ENCODE results near the gene CCDC122.

The CCDC122 gene

DNA sequence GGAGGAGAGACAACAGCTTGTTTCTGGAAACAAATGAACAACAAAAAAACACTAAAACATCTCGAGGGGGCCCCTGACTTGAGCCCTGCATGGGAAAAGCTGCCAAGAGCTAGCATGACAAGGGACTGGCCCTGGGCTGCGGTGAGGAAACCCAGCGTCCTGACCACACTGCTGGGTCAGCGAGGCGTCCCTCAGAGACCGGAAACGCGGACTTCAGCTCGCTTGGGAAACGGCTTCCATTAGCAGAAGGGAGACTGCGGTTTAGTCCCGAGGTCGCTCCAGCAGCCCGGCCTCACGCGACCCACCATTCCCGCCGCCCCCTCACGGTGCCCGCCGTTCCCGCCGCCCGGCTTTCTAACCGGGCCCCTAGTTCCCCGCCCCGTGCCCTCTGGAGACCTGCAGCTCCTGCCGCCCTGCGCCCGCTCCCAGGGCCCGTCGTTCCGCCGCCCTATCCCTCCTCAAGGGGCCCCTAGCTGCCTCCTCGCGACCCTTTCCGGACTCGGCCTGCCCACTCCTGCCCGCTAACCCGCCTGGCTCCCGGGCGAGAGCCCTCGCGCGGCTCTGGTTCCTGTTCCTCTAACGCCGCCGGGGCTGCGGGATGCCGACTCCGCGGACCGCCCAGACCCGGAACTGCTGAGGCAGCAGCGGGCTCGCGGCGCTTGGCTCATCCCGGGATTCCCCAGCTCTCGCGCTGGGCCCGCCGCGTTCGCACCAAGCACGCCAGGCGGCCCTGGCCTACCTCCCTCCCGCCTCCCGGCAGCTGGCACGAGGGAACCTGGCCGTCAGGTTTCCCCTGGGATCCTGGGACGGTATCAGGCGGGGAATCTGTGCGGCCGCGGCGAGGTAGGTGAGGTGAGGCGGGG is at the start of gene CCDC122:
Gene CCDC122 (minus strand): TSS at position 849 of the 863 bp plus-strand sequence. CDS start 10,364 bp downstream, outside the sequence.
- peak; percentile 43 for DNase-seq
- no peaks in the 10 kb centered on the region for H3K9me3 ChIP-seq (ENCODE audit: severe bottlenecking)
- no peaks in the 10 kb centered on the region for H3K36me3 ChIP-seq
- TF ChIP-seq, protein P1, sequence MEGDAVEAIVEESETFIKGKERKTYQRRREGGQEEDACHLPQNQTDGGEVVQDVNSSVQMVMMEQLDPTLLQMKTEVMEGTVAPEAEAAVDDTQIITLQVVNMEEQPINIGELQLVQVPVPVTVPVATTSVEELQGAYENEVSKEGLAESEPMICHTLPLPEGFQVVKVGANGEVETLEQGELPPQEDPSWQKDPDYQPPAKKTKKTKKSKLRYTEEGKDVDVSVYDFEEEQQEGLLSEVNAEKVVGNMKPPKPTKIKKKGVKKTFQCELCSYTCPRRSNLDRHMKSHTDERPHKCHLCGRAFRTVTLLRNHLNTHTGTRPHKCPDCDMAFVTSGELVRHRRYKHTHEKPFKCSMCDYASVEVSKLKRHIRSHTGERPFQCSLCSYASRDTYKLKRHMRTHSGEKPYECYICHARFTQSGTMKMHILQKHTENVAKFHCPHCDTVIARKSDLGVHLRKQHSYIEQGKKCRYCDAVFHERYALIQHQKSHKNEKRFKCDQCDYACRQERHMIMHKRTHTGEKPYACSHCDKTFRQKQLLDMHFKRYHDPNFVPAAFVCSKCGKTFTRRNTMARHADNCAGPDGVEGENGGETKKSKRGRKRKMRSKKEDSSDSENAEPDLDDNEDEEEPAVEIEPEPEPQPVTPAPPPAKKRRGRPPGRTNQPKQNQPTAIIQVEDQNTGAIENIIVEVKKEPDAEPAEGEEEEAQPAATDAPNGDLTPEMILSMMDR (IDR thresholded peaks at IDR 0.05; ENCODE audit: low read depth, low read length) = no peak
- H3K4me3 ChIP-seq (ENCODE audit: low read depth, low read length) = peak within 1 kb of the TSS; percentile 60
- H3K27me3 ChIP-seq (ENCODE audit: insufficient read depth, low read depth, severe bottlenecking) = no peaks in the 10 kb centered on the region
- H3K27ac ChIP-seq = peak within 1 kb of the TSS; percentile 42

DNA sequence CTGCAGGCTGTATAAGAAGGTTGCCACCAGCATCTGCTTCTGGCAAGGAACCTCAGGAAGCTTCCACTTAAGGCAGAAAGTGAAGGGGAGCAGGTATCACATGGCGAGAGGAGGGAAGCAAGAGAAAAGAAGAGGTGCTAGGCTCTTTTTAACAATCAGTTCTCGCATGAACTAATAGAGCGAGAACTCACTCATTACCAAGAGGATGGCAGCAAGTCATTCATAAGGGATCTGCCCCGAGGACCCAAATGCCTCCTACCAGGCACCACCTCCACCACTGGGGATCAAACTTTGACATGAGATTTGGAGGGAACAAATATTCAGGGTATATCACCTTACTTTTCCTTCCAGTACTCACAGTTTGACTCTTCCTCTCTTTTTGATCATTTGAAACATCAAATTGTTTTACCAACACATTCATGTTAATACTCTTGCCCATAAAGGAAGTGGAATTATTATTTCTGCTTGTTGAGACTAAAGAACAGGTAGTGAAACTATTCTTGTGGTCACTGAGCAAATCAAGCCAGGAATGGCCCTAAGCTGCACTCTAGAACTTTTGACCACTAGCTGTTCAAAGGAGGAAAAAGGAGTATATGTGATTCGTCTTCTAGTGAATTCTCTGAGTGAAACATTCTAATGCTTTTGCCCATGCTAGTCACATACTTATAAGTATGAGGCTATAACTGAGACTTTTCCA is 45.2 kb upstream of the CCDC122 start:
- Histone ChIP-seq H3K4me3 (ENCODE audit: low read depth, low read length) (no peak overlapping the region), H3K27me3 (ENCODE audit: insufficient read depth, low read depth, severe bottlenecking) (no peaks in the 10 kb centered on the region), H3K27ac (no peak overlapping the region), H3K9me3 (ENCODE audit: severe bottlenecking) (no peaks in the 10 kb centered on the region), H3K36me3 (no peaks in the 10 kb centered on the region)
- TF ChIP-seq, protein P1 (IDR thresholded peaks at IDR 0.05; ENCODE audit: low read depth, low read length) = no peak
- DNase-seq = no peak

DNA sequence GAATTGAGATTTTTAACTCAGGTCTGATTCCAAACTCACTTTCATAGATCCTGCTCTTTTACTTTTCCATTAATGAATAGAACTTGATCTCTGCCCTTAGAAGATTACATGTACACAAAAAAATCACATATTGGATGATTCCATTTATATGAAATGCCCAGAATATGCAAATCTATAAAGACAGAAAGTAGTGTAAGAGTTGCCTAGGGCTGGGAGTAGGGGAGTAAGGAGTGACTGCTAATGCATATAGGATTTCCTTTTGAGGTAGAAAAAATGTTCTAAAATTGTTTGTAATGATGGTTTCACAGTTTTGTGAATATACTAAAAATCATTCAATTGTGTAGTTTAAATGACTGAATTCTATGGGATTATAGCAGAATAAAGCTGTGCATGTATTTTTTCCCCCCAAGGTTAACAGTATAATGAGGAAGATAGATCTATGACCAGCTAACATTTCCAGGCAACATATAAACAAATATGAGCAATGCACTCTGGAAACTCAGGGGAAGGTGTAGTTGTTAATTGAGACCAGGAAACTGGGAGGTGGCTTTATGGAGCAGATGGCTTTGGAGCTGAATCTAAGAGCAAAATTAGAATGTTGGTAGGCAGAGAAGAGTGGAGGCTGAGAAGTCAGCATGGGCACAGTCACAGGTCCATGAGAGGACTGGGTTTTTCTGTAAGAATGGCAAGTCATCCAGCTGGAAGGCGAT is 41.6 kb upstream of the CCDC122 start:
- H3K27me3 ChIP-seq (ENCODE audit: insufficient read depth, low read depth, severe bottlenecking) = no peaks in the 10 kb centered on the region
- no peak overlapping the region for H3K4me3 ChIP-seq (ENCODE audit: low read depth, low read length)
- DNase-seq = no peak
- no peak overlapping the region for H3K27ac ChIP-seq
- TF ChIP-seq, protein P1 (IDR thresholded peaks at IDR 0.05; ENCODE audit: low read depth, low read length) = no peak
- no peaks in the 10 kb centered on the region for H3K36me3 ChIP-seq
- H3K9me3 ChIP-seq (ENCODE audit: severe bottlenecking) = no peaks in the 10 kb centered on the region

DNA sequence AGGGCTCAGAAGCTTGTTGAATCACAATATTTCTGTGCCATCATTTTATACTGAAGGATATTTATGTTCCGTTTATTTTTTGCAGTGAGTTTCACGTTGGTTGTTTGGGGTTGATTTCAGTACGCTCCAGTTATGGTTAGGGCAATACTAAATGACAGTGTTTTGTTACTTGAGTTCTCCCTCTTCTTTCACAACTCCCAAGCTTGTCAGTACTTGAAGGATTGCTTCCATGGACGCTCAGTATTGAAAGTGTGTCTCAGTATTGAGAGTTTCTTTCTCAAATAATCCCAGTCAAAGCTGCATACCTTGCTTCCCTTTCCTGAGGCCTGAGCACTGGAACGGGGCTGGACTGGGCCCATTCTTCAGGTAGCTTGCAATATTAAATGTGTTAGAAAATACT is 39.1 kb upstream of the CCDC122 start:
- Histone ChIP-seq H3K27me3 (ENCODE audit: insufficient read depth, low read depth, severe bottlenecking) (no peaks in the 10 kb centered on the region), H3K27ac (no peak overlapping the region), H3K4me3 (ENCODE audit: low read depth, low read length) (no peak overlapping the region), H3K36me3 (no peaks in the 10 kb centered on the region), H3K9me3 (ENCODE audit: severe bottlenecking) (no peaks in the 10 kb centered on the region)
- TF ChIP-seq, protein P1 (IDR thresholded peaks at IDR 0.05; ENCODE audit: low read depth, low read length) = no peak
- DNase-seq = no peak

DNA sequence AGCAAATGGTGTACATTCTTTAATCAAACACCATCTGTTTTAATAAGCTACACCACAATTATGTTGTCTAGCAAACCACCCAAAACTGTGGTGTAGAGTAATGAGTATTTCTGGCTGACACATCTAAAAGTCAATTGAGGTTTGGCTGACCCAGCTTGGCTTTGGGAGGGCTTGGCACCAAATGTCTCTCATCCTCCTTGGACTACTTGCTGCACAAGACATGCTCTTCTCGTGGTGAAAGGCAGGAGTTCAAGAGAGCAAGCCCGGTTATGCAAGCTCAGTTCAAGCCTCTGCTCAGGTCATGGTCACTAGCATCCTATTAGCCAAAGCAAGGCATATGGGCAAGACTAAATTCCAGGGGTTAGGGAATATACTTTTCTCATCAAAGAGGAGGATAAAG is 37.3 kb upstream of the CCDC122 start:
- H3K9me3 ChIP-seq (ENCODE audit: severe bottlenecking) = no peaks in the 10 kb centered on the region
- no peaks in the 10 kb centered on the region for H3K27me3 ChIP-seq (ENCODE audit: insufficient read depth, low read depth, severe bottlenecking)
- H3K4me3 ChIP-seq (ENCODE audit: low read depth, low read length) = no peak overlapping the region
- no peaks in the 10 kb centered on the region for H3K36me3 ChIP-seq
- H3K27ac ChIP-seq = no peak overlapping the region
- DNase-seq = no peak
- TF ChIP-seq, protein P1 (IDR thresholded peaks at IDR 0.05; ENCODE audit: low read depth, low read length) = no peak
